A549 (cell line): ENCODE measurements around the gene KRTAP22-1. TPM values are rescaled to one million over a fixed set of nuclear protein-coding genes. Genes with fewer than 3 reads are reported as not detected.

Experiments used
- ATAC-seq, 2 experiments: fragments of 200-7000 bp in 1 of 2; fragments of >200 bp in 1 of 2; cut with Nextera tagmentation in 1 of 2; cut with Tn5 transposase in 1 of 2; 3 replicates each; pipeline versions ENCODE4 v1.8.0 to v1.9.1; 2018 to 2020; ENCODE audit warnings: mild to moderate bottlenecking in 1 of 2, moderate library complexity in 1 of 2
- CTCF ChIA-PET: fragments of 300-600 bp; sonication (Branson Sonifier 250); formaldehyde crosslinking; extraction: SDS; loops from one replicate; lab custom pipeline; 2021; ENCODE audit warnings: antibody characterized with exemption, inconsistent platforms; lab: Yijun Ruan, JAX
- POLR2A ChIA-PET: fragments of 350-600 bp; formaldehyde crosslinking; extraction: SDS; loops from one replicate; lab custom pipeline; 2021; ENCODE audit warnings: antibody characterized with exemption, inconsistent platforms; lab: Yijun Ruan, JAX
- DNase-seq, 2 experiments: peaks; one replicate each; pipeline versions ENCODE4 v3.0.0 to v3.0.0-alpha.2; 2011 to 2016; ENCODE audit warnings: low read depth in 1 of 2, low spot score in 1 of 2
- FAIRE-seq: peaks from 2 replicates; lab custom pipeline; 2011; peaks lifted over from hg19 to GRCh38; lab: Jason Lieb, UNC
- H3K27ac ChIP-seq, 2 experiments: fragments of >200 bp; sonication (Bioruptor Twin); formaldehyde crosslinking; 3 replicates each; pipeline ENCODE4 v1.5.1; 2016 to 2017
- H3K4me1 ChIP-seq: fragments of >200 bp; sonication (Bioruptor Twin); formaldehyde crosslinking; 3 replicates; pipeline ENCODE4 v1.6.1; 2016
- H3K4me2 ChIP-seq: fragments of >200 bp; sonication (Bioruptor Twin); formaldehyde crosslinking; 3 replicates; pipeline ENCODE4 v1.6.1; 2016
- H3K4me3 ChIP-seq: fragments of >200 bp; sonication (Bioruptor Twin); formaldehyde crosslinking; 3 replicates; pipeline ENCODE4 v1.5.1; 2016
- H3K9me3 ChIP-seq: fragments of >200 bp; sonication (Bioruptor Twin); formaldehyde crosslinking; 3 replicates; pipeline ENCODE4 v1.6.1; 2016
- BCL3 ChIP-seq: fragments of >200 bp; sonication (Bioruptor Twin); formaldehyde crosslinking; IDR thresholded peaks from 3 replicates; pipeline ENCODE4 v1.6.1; 2016
- CHD4 ChIP-seq: fragments of 200-600 bp; sonication (generic); IDR thresholded peaks from 2 replicates; pipeline ENCODE4 v1.6.1; 2016; ENCODE audit warnings: antibody characterized with exemption, mild to moderate bottlenecking, borderline replicate concordance
- EHMT2 ChIP-seq: fragments of 200-600 bp; sonication (generic); IDR thresholded peaks from 2 replicates; pipeline ENCODE4 v1.6.1; 2016; ENCODE audit warnings: antibody characterized with exemption, low read depth, mild to moderate bottlenecking, moderate library complexity
- FOSB ChIP-seq: fragments of 250-450 bp; sonication (Bioruptor Pico); IDR thresholded peaks from 2 replicates; pipeline ENCODE4 v1.5.0; 2020; ENCODE audit warnings: mild to moderate bottlenecking, moderate library complexity
- HEYL ChIP-seq: fragments of 250-450 bp; sonication (Bioruptor Pico); IDR thresholded peaks from 2 replicates; pipeline ENCODE4 v1.8.0; 2021; ENCODE audit warnings: mild to moderate bottlenecking, moderate library complexity
- HOXA7 ChIP-seq: fragments of 250-450 bp; sonication (Bioruptor Pico); IDR thresholded peaks from 2 replicates; pipeline ENCODE4 v1.5.0; 2020; ENCODE audit warnings: mild to moderate bottlenecking, moderate library complexity
- HOXB13 ChIP-seq: fragments of 250-450 bp; sonication (Bioruptor Pico); IDR thresholded peaks from 2 replicates; pipeline ENCODE4 v1.5.0; 2020; ENCODE audit warnings: low read depth, mild to moderate bottlenecking, moderate library complexity
- JUN ChIP-seq, 2 experiments: fragments of >200 bp; sonication (Bioruptor Twin); formaldehyde crosslinking; IDR thresholded peaks; 2 replicates in 1 of 2; 3 replicates in 1 of 2; pipeline ENCODE4 v1.6.1; 2016 to 2017
- MAFK ChIP-seq: fragments of 450-650 bp; IDR thresholded peaks from 2 replicates; pipeline ENCODE4 v1.6.1; 2014; ENCODE audit not compliant: partially characterized antibody
- NFE2L2 ChIP-seq: fragments of 150-350 bp; conservative IDR thresholded peaks from 2 replicates; pipeline ENCODE4 v1.6.1; 2014; ENCODE audit warnings: low read length
- NPAS2 ChIP-seq: fragments of 250-450 bp; sonication (Bioruptor Pico); IDR thresholded peaks from 2 replicates; pipeline ENCODE4 v1.8.0; 2022; ENCODE audit warnings: mild to moderate bottlenecking, moderate library complexity, borderline replicate concordance
- POLR2A ChIP-seq: IDR thresholded peaks from 2 replicates; pipeline ENCODE4 v1.6.1; 2012; ENCODE audit warnings: mild to moderate bottlenecking, low read length
- RARB ChIP-seq: fragments of 250-450 bp; sonication (Bioruptor Pico); IDR thresholded peaks from 2 replicates; pipeline ENCODE4 v1.8.0; 2021; ENCODE audit warnings: mild to moderate bottlenecking, moderate library complexity
- RCOR1 ChIP-seq: fragments of 150-350 bp; IDR thresholded peaks from 2 replicates; pipeline ENCODE4 v1.6.1; 2014; ENCODE audit warnings: antibody characterized with exemption, low read length, low read depth
- SMC3 ChIP-seq: fragments of >200 bp; sonication (Bioruptor Twin); formaldehyde crosslinking; IDR thresholded peaks from 3 replicates; pipeline ENCODE4 v1.6.1; 2018; ENCODE audit warnings: inconsistent platforms
- SREBF2 ChIP-seq: fragments of 450-650 bp; IDR thresholded peaks from 2 replicates; pipeline ENCODE4 v1.6.1; 2014; ENCODE audit warnings: mild to moderate bottlenecking, moderate library complexity
- ZFP36 ChIP-seq: fragments of 450-650 bp; IDR thresholded peaks from 2 replicates; pipeline ENCODE4 v1.6.1; 2014; ENCODE audit warnings: borderline replicate concordance; ENCODE audit not compliant: partially characterized antibody
- WGBS: methylation state at CpG from one replicate; pipeline ENCODE4 v1.1.6; 2017; ENCODE audit errors: missing lambda C conversion rate; 5-methylcytosine and 5-hydroxymethylcytosine counted together
- polyA plus RNA-seq, 4 experiments: library from polyadenylated mRNA; depleted of rRNA in 3 of 4; stranded (reverse); fragments of >200 nt; fragmentation: RNase III in 1 of 4; extraction: RNeasy Plus Mini Kit Qiagen cat#74134 plus additional on column Dnase treatment in 1 of 4; gene quantifications; 2 replicates in 3 of 4; 3 replicates in 1 of 4; pipeline ENCODE4 v1.2.3, GENCODE V29; 2011 to 2017
- TF ChIP-seq, protein P1 (sequence below): fragments of 200-600 bp; sonication (generic); IDR thresholded peaks from 2 replicates; pipeline ENCODE4 v1.6.1; 2016; ENCODE audit warnings: antibody characterized with exemption, mild to moderate bottlenecking, moderate library complexity
- TF ChIP-seq, protein P2 (sequence below): IDR thresholded peaks from 2 replicates; pipeline ENCODE4 v1.6.1; 2012; ENCODE audit warnings: low read depth, borderline replicate concordance

Gene KRTAP22-1
- polyA plus RNA-seq, 2 of the 4 experiments (the other 2 are of a cell fraction) = not detected

DNA sequence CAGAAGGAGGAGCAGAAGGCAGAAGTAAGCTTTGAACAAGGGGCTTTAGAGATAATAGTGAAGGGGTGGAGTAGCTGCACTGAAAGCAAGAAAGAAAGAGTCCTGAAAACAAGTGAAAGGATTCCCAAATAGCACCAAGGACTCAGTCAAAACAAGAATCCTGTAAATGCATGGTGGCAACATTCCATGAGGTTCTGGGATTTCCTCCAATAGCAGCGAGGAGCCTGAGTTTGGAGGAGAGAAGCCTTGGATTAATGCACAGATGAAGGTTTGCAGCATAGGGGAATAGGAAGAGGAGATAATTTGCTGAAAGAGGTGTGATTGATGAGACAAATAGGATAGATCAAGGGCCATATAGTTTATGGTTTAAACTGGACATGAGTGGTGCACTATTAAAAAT is 21.5 kb upstream of the KRTAP22-1 start:
- Histone ChIP-seq H3K27ac (no peak overlapping the region), H3K9me3 (no peaks in the 10 kb centered on the region), H3K4me1 (no peaks in the 10 kb centered on the region), H3K4me2 (no peak overlapping the region), H3K4me3 (no peak overlapping the region)
- ChIA-PET POLR2A (no interaction called here), CTCF (no interaction called here)
- no peak for TF ChIP-seq FOSB (CRISPR knock-in tag)
- no peak for TF ChIP-seq JUN (IDR thresholded peaks at IDR 0.05)
- TF ChIP-seq POLR2A = no peak
- TF ChIP-seq HEYL (CRISPR knock-in tag) = no peak
- 0% methylated on average over 1 of the region's 1 CpG for WGBS
- DNase-seq (no peak), ATAC-seq (no peak), FAIRE-seq (no peak)

GRCh38 chr21:30580132-30580531 is 20.8 kb upstream of the KRTAP22-1 start:
- no peak for DNase-seq
- WGBS = 0% methylated on average over 3 of the region's 3 CpGs
- H3K4me3 ChIP-seq = no peak overlapping the region
- POLR2A ChIA-PET = no interaction called here
- H3K9me3 ChIP-seq = no peaks in the 10 kb centered on the region
- no peak for ATAC-seq
- TF ChIP-seq HOXA7 (CRISPR knock-in tag) = no peak
- TF ChIP-seq EHMT2 = no peak
- TF ChIP-seq HOXB13 (CRISPR knock-in tag) = no peak
- TF ChIP-seq SREBF2 = no peak
- no peak for TF ChIP-seq MAFK
- TF ChIP-seq, all 56 proteins: peak for 0
- Histone ChIP-seq H3K4me2 (no peak overlapping the region), H3K4me1 (no peaks in the 10 kb centered on the region), H3K27ac (no peak overlapping the region)
- no peak for FAIRE-seq
- CTCF ChIA-PET = no interaction called here

GRCh38 chr21:30582870-30583269 is 18.0 kb upstream of the KRTAP22-1 start:
- TF ChIP-seq, protein P1, sequence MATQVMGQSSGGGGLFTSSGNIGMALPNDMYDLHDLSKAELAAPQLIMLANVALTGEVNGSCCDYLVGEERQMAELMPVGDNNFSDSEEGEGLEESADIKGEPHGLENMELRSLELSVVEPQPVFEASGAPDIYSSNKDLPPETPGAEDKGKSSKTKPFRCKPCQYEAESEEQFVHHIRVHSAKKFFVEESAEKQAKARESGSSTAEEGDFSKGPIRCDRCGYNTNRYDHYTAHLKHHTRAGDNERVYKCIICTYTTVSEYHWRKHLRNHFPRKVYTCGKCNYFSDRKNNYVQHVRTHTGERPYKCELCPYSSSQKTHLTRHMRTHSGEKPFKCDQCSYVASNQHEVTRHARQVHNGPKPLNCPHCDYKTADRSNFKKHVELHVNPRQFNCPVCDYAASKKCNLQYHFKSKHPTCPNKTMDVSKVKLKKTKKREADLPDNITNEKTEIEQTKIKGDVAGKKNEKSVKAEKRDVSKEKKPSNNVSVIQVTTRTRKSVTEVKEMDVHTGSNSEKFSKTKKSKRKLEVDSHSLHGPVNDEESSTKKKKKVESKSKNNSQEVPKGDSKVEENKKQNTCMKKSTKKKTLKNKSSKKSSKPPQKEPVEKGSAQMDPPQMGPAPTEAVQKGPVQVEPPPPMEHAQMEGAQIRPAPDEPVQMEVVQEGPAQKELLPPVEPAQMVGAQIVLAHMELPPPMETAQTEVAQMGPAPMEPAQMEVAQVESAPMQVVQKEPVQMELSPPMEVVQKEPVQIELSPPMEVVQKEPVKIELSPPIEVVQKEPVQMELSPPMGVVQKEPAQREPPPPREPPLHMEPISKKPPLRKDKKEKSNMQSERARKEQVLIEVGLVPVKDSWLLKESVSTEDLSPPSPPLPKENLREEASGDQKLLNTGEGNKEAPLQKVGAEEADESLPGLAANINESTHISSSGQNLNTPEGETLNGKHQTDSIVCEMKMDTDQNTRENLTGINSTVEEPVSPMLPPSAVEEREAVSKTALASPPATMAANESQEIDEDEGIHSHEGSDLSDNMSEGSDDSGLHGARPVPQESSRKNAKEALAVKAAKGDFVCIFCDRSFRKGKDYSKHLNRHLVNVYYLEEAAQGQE = no peak
- no peak for TF ChIP-seq NFE2L2
- TF ChIP-seq RCOR1 = no peak
- no peak for TF ChIP-seq ZFP36
- TF ChIP-seq HOXA7 (CRISPR knock-in tag) = no peak
- TF ChIP-seq MAFK = no peak
- no peak for TF ChIP-seq CHD4
- TF ChIP-seq RARB = no peak
- no peak for TF ChIP-seq SMC3
- TF ChIP-seq FOSB (CRISPR knock-in tag) = no peak
- no peak for TF ChIP-seq BCL3
- no peak for TF ChIP-seq NPAS2 (CRISPR knock-in tag)
- TF ChIP-seq, protein P2, sequence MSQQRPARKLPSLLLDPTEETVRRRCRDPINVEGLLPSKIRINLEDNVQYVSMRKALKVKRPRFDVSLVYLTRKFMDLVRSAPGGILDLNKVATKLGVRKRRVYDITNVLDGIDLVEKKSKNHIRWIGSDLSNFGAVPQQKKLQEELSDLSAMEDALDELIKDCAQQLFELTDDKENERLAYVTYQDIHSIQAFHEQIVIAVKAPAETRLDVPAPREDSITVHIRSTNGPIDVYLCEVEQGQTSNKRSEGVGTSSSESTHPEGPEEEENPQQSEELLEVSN = no peak
- DNase-seq = no peak
- no peaks in the 10 kb centered on the region for H3K4me1 ChIP-seq
- no peak for ATAC-seq
- H3K4me3 ChIP-seq = no peak overlapping the region
- 3% methylated on average over 1 of the region's 1 CpG for WGBS
- ChIA-PET POLR2A (no interaction called here), CTCF (no interaction called here)
- no peak overlapping the region for H3K4me2 ChIP-seq
- no peak overlapping the region for H3K27ac ChIP-seq
- no peak for FAIRE-seq
- no peaks in the 10 kb centered on the region for H3K9me3 ChIP-seq
